ENCODE data around the gene ZBTB34.

- TF ChIP-seq CTCF (IDR thresholded peaks at IDR 0.05) (no peak), POLR2AphosphoS5 (IDR thresholded peaks at IDR 0.05) (no peak)
Measured at GRCh38 chr9:126836216-126836615, 24.2 kb upstream of the ZBTB34 start.

All from prostate gland (tissue), 2 donors.